Ishikawa (cell line): ENCODE data around the gene HNRNPM.

Experiments
- CEBPB ChIP-seq: IDR thresholded peaks from 2 replicates; pipeline ENCODE4 v1.6.1; 2012
- CREB1 ChIP-seq: IDR thresholded peaks from 2 replicates; pipeline ENCODE4 v1.6.1; 2012; ENCODE audit warnings: low read depth
- EGR1 ChIP-seq: IDR thresholded peaks from 2 replicates; pipeline ENCODE4 v1.6.1; 2012
- EP300 ChIP-seq: IDR thresholded peaks from 2 replicates; pipeline ENCODE4 v1.6.1; 2012; ENCODE audit warnings: borderline replicate concordance
- FOXM1 ChIP-seq: IDR thresholded peaks from 2 replicates; pipeline ENCODE4 v1.6.1; 2012; ENCODE audit warnings: low read depth, borderline replicate concordance
- NFIC ChIP-seq: IDR thresholded peaks from 2 replicates; pipeline ENCODE4 v1.6.1; 2012
- RAD21 ChIP-seq: IDR thresholded peaks from 2 replicates; pipeline ENCODE4 v1.6.1; 2012; ENCODE audit warnings: low read depth
- TAF1 ChIP-seq: IDR thresholded peaks from 2 replicates; pipeline ENCODE4 v1.6.1; 2012; ENCODE audit warnings: low read depth, mild to moderate bottlenecking
- TCF12 ChIP-seq: IDR thresholded peaks from 2 replicates; pipeline ENCODE4 v1.6.1; 2012; ENCODE audit warnings: low read depth
- TEAD4 ChIP-seq: IDR thresholded peaks from 2 replicates; pipeline ENCODE4 v1.6.1; 2012
- YY1 ChIP-seq: IDR thresholded peaks from 2 replicates; pipeline ENCODE4 v1.6.1; 2012; ENCODE audit warnings: low read depth
- ZBTB7A ChIP-seq: IDR thresholded peaks from 2 replicates; pipeline ENCODE4 v1.6.1; 2012; ENCODE audit warnings: low read depth
- TF ChIP-seq, protein P1 (sequence below): IDR thresholded peaks from 2 replicates; pipeline ENCODE4 v1.6.1; 2012
- TF ChIP-seq, protein P2 (sequence below): IDR thresholded peaks from 2 replicates; pipeline ENCODE4 v1.6.1; 2012
- TF ChIP-seq, protein P3 (sequence below): IDR thresholded peaks from 2 replicates; pipeline ENCODE4 v1.6.1; 2012; ENCODE audit warnings: low read depth, mild to moderate bottlenecking

Gene HNRNPM

DNA sequence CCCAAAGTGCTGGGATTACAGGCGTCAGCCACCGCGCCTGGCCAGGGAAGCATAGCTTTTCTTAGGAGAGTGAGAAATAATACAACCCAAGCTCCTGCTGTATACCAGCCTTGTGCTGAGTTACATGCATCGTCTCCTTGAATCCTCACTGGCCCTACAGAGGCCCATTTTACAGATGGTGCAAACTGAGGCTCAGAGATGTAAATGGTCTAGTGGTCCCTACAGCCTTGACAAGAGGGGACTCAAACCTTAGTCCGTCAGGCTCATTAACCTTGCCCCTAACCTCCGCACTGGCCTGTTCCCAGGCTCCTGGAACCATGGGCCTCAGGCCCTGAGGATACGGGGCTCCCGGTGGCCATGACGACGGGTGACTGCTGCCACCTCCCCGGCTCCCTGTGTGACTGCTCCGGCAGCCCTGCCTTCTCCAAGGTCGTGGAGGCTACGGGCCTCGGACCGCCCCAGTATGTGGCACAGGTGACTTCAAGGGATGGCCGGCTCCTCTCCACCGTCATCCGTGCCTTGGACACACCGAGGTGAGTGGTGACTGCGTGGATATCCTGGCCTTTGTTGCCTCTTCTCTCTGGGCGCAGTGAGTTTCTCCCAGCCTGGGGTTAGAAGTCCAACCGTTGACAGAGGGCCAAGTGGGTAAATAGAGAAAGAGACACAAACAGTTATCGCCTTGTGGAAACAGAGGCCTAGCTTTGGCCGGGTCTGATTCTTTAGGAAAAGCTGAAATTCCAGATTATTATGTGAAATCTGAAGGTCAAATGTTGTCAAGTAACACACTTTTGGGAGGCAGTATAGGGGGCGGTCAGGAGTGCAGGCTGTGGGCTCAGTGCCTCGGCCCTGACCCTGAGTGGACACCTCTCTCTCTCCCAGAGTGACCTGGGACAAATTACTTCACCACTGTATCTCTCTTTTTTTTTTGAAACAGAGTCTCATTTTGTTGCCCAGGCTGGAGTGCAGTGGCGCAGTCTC lies 23.0 kb upstream of the HNRNPM start:
- TF ChIP-seq TAF1, result no peak
- TF ChIP-seq, protein P1, sequence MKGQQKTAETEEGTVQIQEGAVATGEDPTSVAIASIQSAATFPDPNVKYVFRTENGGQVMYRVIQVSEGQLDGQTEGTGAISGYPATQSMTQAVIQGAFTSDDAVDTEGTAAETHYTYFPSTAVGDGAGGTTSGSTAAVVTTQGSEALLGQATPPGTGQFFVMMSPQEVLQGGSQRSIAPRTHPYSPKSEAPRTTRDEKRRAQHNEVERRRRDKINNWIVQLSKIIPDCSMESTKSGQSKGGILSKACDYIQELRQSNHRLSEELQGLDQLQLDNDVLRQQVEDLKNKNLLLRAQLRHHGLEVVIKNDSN, result no peak
- no peak for TF ChIP-seq EGR1
- no peak for TF ChIP-seq FOXM1
- TF ChIP-seq ZBTB7A, result no peak

- no peak for TF ChIP-seq RAD21
- TF ChIP-seq CEBPB, result peak; percentile 56
- peak; percentile 61; the same call in 1 of the 2 replicates for TF ChIP-seq TEAD4
- TF ChIP-seq TAF1, result no peak; the same call in 1 of the 2 replicates
- no peak for TF ChIP-seq YY1
- peak; percentile 44 for TF ChIP-seq CREB1
- TF ChIP-seq, protein P2, sequence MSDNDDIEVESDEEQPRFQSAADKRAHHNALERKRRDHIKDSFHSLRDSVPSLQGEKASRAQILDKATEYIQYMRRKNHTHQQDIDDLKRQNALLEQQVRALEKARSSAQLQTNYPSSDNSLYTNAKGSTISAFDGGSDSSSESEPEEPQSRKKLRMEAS, result no peak; the same call in 1 of the 2 replicates
- no peak; the same call in 1 of the 2 replicates for TF ChIP-seq TCF12
- TF ChIP-seq, protein P3, sequence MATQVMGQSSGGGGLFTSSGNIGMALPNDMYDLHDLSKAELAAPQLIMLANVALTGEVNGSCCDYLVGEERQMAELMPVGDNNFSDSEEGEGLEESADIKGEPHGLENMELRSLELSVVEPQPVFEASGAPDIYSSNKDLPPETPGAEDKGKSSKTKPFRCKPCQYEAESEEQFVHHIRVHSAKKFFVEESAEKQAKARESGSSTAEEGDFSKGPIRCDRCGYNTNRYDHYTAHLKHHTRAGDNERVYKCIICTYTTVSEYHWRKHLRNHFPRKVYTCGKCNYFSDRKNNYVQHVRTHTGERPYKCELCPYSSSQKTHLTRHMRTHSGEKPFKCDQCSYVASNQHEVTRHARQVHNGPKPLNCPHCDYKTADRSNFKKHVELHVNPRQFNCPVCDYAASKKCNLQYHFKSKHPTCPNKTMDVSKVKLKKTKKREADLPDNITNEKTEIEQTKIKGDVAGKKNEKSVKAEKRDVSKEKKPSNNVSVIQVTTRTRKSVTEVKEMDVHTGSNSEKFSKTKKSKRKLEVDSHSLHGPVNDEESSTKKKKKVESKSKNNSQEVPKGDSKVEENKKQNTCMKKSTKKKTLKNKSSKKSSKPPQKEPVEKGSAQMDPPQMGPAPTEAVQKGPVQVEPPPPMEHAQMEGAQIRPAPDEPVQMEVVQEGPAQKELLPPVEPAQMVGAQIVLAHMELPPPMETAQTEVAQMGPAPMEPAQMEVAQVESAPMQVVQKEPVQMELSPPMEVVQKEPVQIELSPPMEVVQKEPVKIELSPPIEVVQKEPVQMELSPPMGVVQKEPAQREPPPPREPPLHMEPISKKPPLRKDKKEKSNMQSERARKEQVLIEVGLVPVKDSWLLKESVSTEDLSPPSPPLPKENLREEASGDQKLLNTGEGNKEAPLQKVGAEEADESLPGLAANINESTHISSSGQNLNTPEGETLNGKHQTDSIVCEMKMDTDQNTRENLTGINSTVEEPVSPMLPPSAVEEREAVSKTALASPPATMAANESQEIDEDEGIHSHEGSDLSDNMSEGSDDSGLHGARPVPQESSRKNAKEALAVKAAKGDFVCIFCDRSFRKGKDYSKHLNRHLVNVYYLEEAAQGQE, result no peak
- no peak for TF ChIP-seq EGR1
- TF ChIP-seq, protein P1, result no peak
- no peak for TF ChIP-seq ZBTB7A
- TF ChIP-seq EP300, result peak; percentile 50; the same call in 1 of the 2 replicates
- TF ChIP-seq NFIC, result peak; percentile 67
- TF ChIP-seq FOXM1, result no peak
Measured at GRCh38 chr19:8423817-8424223, 21.0 kb upstream of the HNRNPM start.

GRCh38 chr19:8426283-8426682 lies 18.5 kb upstream of the HNRNPM start:
- no peak for TF ChIP-seq CEBPB
- TF ChIP-seq FOXM1, result no peak
- TF ChIP-seq NFIC, result no peak
- no peak for TF ChIP-seq RAD21
- TF ChIP-seq EGR1, result no peak
- TF ChIP-seq ZBTB7A, result no peak
- TF ChIP-seq, protein P1, result no peak
- TF ChIP-seq, protein P3, result no peak
- TF ChIP-seq TAF1, result no peak
- no peak for TF ChIP-seq EP300
- no peak for TF ChIP-seq TCF12
- no peak for TF ChIP-seq YY1
- TF ChIP-seq, protein P2, result no peak
- TF ChIP-seq TEAD4, result no peak

- TF ChIP-seq, protein P1, result no peak
- TF ChIP-seq TEAD4 (no peak), TAF1 (no peak), ZBTB7A (no peak), YY1 (no peak), FOXM1 (no peak), TCF12 (no peak), RAD21 (no peak), CREB1 (no peak), CEBPB (no peak), EGR1 (no peak), EP300 (no peak), NFIC (no peak)
- TF ChIP-seq, protein P3, result no peak
- TF ChIP-seq, protein P2, result no peak
Measured at GRCh38 chr19:8429044-8429443, 15.7 kb upstream of the HNRNPM start.
